Body of pancreas (tissue), 4 donors: ENCODE data around the gene SLC25A15.

ENCODE experiments used
- POLR2A ChIP-seq, 3 donors: fragments of 450-650 bp; IDR thresholded peaks; one replicate each; pipeline ENCODE4 v1.6.1; 2016; ENCODE audit warnings: antibody characterized with exemption in 3 of 3, mild to moderate bottlenecking in 2 of 3
- TF ChIP-seq, protein P1 (sequence below), 7 experiments: fragments of 450-650 bp in 4 of 7; fragments of 200-600 bp in 3 of 7; sonication (generic) in 3 of 7; IDR thresholded peaks; one replicate each; pipeline ENCODE4 v1.5.1; 2016 to 2019; ENCODE audit warnings: antibody characterized with exemption in 7 of 7

GRCh38 chr13:40812724-40813445 is 23.5 kb downstream of the SLC25A15 start:
- TF ChIP-seq, protein P1, sequence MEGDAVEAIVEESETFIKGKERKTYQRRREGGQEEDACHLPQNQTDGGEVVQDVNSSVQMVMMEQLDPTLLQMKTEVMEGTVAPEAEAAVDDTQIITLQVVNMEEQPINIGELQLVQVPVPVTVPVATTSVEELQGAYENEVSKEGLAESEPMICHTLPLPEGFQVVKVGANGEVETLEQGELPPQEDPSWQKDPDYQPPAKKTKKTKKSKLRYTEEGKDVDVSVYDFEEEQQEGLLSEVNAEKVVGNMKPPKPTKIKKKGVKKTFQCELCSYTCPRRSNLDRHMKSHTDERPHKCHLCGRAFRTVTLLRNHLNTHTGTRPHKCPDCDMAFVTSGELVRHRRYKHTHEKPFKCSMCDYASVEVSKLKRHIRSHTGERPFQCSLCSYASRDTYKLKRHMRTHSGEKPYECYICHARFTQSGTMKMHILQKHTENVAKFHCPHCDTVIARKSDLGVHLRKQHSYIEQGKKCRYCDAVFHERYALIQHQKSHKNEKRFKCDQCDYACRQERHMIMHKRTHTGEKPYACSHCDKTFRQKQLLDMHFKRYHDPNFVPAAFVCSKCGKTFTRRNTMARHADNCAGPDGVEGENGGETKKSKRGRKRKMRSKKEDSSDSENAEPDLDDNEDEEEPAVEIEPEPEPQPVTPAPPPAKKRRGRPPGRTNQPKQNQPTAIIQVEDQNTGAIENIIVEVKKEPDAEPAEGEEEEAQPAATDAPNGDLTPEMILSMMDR (IDR thresholded peaks at IDR 0.05), result no peak
- TF ChIP-seq POLR2A (IDR thresholded peaks at IDR 0.05), result no peak
